ENCODE data around the gene ULK1.
"Not testable (repeated sequence)": the region's sequence is repeated elsewhere in the genome, so short reads cannot be mapped to it uniquely, and the experiment has no call there.

- TF ChIP-seq, protein P1, sequence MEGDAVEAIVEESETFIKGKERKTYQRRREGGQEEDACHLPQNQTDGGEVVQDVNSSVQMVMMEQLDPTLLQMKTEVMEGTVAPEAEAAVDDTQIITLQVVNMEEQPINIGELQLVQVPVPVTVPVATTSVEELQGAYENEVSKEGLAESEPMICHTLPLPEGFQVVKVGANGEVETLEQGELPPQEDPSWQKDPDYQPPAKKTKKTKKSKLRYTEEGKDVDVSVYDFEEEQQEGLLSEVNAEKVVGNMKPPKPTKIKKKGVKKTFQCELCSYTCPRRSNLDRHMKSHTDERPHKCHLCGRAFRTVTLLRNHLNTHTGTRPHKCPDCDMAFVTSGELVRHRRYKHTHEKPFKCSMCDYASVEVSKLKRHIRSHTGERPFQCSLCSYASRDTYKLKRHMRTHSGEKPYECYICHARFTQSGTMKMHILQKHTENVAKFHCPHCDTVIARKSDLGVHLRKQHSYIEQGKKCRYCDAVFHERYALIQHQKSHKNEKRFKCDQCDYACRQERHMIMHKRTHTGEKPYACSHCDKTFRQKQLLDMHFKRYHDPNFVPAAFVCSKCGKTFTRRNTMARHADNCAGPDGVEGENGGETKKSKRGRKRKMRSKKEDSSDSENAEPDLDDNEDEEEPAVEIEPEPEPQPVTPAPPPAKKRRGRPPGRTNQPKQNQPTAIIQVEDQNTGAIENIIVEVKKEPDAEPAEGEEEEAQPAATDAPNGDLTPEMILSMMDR (conservative IDR thresholded peaks at IDR 0.05; ENCODE audit: low read depth, low read length) = not testable (repeated sequence)
- TF ChIP-seq EZH2phosphoT487 (IDR thresholded peaks at IDR 0.05; ENCODE audit: borderline replicate concordance, low read length) = not testable (repeated sequence)
Measured at GRCh38 chr12:131961328-131961727, 66.9 kb downstream of the ULK1 start.

All from PC-3 (cell line).